K562 (cell line): Measurements from ENCODE around the gene ADAT3.

Experiments used
- ARID3B ChIP-seq: fragments of 250-450 bp; sonication (Bioruptor Pico); IDR thresholded peaks from 2 replicates; pipeline ENCODE4 v1.4.0; 2020; ENCODE audit warnings: borderline replicate concordance
- CREM ChIP-seq: IDR thresholded peaks from 2 replicates; pipeline ENCODE4 v1.6.1; 2014; ENCODE audit warnings: antibody characterized with exemption, low read depth
- CTCF ChIP-seq, 3 experiments: IDR thresholded peaks in 2 of 3; conservative IDR thresholded peaks in 1 of 3; 2 replicates each; pipeline ENCODE4 v1.5.1; 2011 to 2012; ENCODE audit warnings: low read length in 3 of 3, mild to moderate bottlenecking in 3 of 3, control low read depth in 2 of 3, improper control_type of control experiment in 1 of 3, inconsistent platforms in 1 of 3, low read depth in 1 of 3, mixed read lengths in 1 of 3, moderate library complexity in 1 of 3; ENCODE audit not compliant: insufficient read depth in 2 of 3
- ETV6 ChIP-seq, 3 experiments: fragments of 150-350 bp in 1 of 3; sonication (generic) in 1 of 3; formaldehyde crosslinking in 1 of 3; IDR thresholded peaks; 2 replicates each; pipeline versions ENCODE4 v1.6.1 to v1.8.0; 2014 to 2022; ENCODE audit warnings: borderline replicate concordance in 2 of 3, low read depth in 2 of 3, antibody characterized with exemption in 1 of 3, low read length in 1 of 3, mild to moderate bottlenecking in 1 of 3, missing genetic modification reagents in 1 of 3
- HBP1 ChIP-seq: fragments of 450-650 bp; formaldehyde crosslinking; IDR thresholded peaks from 2 replicates; pipeline ENCODE4 v1.4.0; 2022; ENCODE audit warnings: missing genetic modification characterization
- HMGXB4 ChIP-seq: sonication (generic); formaldehyde crosslinking; IDR thresholded peaks from 2 replicates; pipeline ENCODE4 v1.8.1; 2023; ENCODE audit warnings: mild to moderate bottlenecking, missing genetic modification reagents
- POLR2A ChIP-seq: fragments of 450-650 bp; conservative IDR thresholded peaks from 2 replicates; pipeline ENCODE4 v1.6.1; 2016
- ZBTB33 ChIP-seq: sonication (generic); formaldehyde crosslinking; IDR thresholded peaks from 2 replicates; pipeline ENCODE4 v1.8.1; 2023; ENCODE audit warnings: mild to moderate bottlenecking, missing genetic modification reagents
- ZNF212 ChIP-seq: fragments of 450-650 bp; formaldehyde crosslinking; IDR thresholded peaks from 2 replicates; pipeline ENCODE4 v1.4.0; 2020; ENCODE audit warnings: mild to moderate bottlenecking
- ZNF318 ChIP-seq, 2 experiments: fragments of 450-650 bp; IDR thresholded peaks; 2 replicates each; pipeline ENCODE4 v1.6.1; 2016; ENCODE audit warnings: mild to moderate bottlenecking in 2 of 2, borderline replicate concordance in 1 of 2, low read depth in 1 of 2, moderate library complexity in 1 of 2
- ZNF431 ChIP-seq: sonication (generic); formaldehyde crosslinking; IDR thresholded peaks from 2 replicates; pipeline ENCODE4 v1.8.0; 2022; ENCODE audit warnings: mild to moderate bottlenecking, missing genetic modification reagents

GRCh38 chr19:1950640-1951039, 45.4 kb downstream of the ADAT3 start:
- TF ChIP-seq POLR2A (no peak), CTCF (IDR thresholded peaks at IDR 0.05 in 2 of 3, conservative IDR thresholded peaks at IDR 0.05 in 1 of 3; ENCODE audit: insufficient read depth in 2 of 3, low read depth in 1 of 3, low read length in 3 of 3) (no peak), ZNF212 (no peak), ZNF431 (no peak), ARID3B (CRISPR knock-in tag) (no peak), HBP1 (no peak), ZNF318 (IDR thresholded peaks at IDR 0.05; ENCODE audit: borderline replicate concordance in 1 of 2, low read depth in 1 of 2) (no peak), ZBTB33 (CRISPR knock-in tag) (no peak), HMGXB4 (CRISPR knock-in tag) (no peak), ETV6 (IDR thresholded peaks at IDR 0.05; ENCODE audit: borderline replicate concordance in 1 of 2, low read depth in 2 of 2, low read length in 1 of 2) (no peak), ETV6 (CRISPR knock-in tag; IDR thresholded peaks at IDR 0.05; ENCODE audit: borderline replicate concordance) (no peak), CREM (no peak)
